ENCODE results near the gene IRAK1BP1.

DNA sequence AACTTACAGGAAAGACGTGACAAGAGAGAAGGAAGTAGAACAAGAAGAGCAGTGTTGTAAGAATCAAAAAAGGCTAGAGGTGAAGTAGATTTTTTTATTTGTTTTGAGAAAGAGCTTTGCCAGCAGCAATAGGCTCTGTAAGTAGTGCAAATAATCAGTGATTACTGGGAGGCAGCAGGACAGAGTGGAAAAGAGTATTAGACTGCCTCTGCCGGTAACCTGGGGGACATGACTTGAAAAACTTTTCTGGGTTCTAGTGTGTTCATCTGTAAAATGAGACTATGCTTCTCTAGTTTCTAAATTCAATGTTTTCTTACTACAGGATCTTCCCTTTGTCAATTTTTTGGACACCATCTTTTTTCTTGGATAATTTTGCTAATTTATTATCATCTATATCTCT, 5.8 kb upstream of the IRAK1BP1 start:
- TF ChIP-seq, protein P1, sequence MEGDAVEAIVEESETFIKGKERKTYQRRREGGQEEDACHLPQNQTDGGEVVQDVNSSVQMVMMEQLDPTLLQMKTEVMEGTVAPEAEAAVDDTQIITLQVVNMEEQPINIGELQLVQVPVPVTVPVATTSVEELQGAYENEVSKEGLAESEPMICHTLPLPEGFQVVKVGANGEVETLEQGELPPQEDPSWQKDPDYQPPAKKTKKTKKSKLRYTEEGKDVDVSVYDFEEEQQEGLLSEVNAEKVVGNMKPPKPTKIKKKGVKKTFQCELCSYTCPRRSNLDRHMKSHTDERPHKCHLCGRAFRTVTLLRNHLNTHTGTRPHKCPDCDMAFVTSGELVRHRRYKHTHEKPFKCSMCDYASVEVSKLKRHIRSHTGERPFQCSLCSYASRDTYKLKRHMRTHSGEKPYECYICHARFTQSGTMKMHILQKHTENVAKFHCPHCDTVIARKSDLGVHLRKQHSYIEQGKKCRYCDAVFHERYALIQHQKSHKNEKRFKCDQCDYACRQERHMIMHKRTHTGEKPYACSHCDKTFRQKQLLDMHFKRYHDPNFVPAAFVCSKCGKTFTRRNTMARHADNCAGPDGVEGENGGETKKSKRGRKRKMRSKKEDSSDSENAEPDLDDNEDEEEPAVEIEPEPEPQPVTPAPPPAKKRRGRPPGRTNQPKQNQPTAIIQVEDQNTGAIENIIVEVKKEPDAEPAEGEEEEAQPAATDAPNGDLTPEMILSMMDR (IDR thresholded peaks at IDR 0.05): no peak
- TF ChIP-seq, protein P2, sequence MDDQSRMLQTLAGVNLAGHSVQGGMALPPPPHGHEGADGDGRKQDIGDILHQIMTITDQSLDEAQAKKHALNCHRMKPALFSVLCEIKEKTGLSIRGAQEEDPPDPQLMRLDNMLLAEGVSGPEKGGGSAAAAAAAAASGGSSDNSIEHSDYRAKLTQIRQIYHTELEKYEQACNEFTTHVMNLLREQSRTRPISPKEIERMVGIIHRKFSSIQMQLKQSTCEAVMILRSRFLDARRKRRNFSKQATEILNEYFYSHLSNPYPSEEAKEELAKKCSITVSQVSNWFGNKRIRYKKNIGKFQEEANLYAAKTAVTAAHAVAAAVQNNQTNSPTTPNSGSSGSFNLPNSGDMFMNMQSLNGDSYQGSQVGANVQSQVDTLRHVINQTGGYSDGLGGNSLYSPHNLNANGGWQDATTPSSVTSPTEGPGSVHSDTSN (IDR thresholded peaks at IDR 0.05): no peak
